Lower leg skin (tissue), 3 donors: ENCODE data around the gene NFAT5.

ENCODE experiments used
- POLR2A ChIP-seq, 2 donors: fragments of 450-650 bp; IDR thresholded peaks; one replicate each; pipeline ENCODE4 v1.6.1; 2016 to 2017; ENCODE audit warnings: antibody characterized with exemption in 2 of 2, mild to moderate bottlenecking in 1 of 2, moderate library complexity in 1 of 2
- TF ChIP-seq, protein P1 (sequence below), 3 donors: fragments of 450-650 bp; IDR thresholded peaks; one replicate each; pipeline ENCODE4 v1.5.1; 2016; ENCODE audit warnings: antibody characterized with exemption in 3 of 3, mild to moderate bottlenecking in 3 of 3, moderate library complexity in 2 of 3

DNA sequence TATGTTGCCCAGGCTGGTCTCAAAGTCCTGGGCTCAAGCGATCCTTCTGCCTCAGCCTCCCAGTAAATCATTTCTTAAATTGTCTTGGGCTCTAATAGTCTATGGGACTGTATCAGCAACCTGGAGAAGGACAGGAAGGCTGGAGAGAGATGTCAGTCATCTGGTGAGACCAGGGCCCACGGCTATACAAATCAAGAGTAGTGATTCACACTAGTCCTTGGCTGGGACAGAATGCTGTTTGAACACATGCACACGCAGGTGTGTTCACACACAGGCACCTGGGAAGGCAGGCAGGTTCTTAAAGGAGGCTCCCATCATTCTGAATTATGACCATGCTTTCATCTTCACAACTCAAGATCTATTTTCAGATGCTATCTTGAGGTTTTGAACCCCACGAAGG, 146.5 kb downstream of the NFAT5 start:
- TF ChIP-seq, protein P1, sequence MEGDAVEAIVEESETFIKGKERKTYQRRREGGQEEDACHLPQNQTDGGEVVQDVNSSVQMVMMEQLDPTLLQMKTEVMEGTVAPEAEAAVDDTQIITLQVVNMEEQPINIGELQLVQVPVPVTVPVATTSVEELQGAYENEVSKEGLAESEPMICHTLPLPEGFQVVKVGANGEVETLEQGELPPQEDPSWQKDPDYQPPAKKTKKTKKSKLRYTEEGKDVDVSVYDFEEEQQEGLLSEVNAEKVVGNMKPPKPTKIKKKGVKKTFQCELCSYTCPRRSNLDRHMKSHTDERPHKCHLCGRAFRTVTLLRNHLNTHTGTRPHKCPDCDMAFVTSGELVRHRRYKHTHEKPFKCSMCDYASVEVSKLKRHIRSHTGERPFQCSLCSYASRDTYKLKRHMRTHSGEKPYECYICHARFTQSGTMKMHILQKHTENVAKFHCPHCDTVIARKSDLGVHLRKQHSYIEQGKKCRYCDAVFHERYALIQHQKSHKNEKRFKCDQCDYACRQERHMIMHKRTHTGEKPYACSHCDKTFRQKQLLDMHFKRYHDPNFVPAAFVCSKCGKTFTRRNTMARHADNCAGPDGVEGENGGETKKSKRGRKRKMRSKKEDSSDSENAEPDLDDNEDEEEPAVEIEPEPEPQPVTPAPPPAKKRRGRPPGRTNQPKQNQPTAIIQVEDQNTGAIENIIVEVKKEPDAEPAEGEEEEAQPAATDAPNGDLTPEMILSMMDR (IDR thresholded peaks at IDR 0.05) = no peak
- no peak for TF ChIP-seq POLR2A (IDR thresholded peaks at IDR 0.05)
